Astrocyte (in vitro differentiated cells and primary cell): ENCODE measurements around the gene OSMR.

Experiments used
- EZH2 ChIP-seq: IDR thresholded peaks from 2 replicates; pipeline ENCODE4 v1.6.1; 2012; ENCODE audit warnings: mild to moderate bottlenecking, low read length, inconsistent platforms; ENCODE audit not compliant: insufficient read depth
- TF ChIP-seq, protein P1 (sequence below): IDR thresholded peaks from 2 replicates; pipeline ENCODE4 v1.5.1; 2011; ENCODE audit warnings: low read depth, mild to moderate bottlenecking, inconsistent platforms, low read length, moderate library complexity; ENCODE audit not compliant: insufficient read depth

- TF ChIP-seq, protein P1, sequence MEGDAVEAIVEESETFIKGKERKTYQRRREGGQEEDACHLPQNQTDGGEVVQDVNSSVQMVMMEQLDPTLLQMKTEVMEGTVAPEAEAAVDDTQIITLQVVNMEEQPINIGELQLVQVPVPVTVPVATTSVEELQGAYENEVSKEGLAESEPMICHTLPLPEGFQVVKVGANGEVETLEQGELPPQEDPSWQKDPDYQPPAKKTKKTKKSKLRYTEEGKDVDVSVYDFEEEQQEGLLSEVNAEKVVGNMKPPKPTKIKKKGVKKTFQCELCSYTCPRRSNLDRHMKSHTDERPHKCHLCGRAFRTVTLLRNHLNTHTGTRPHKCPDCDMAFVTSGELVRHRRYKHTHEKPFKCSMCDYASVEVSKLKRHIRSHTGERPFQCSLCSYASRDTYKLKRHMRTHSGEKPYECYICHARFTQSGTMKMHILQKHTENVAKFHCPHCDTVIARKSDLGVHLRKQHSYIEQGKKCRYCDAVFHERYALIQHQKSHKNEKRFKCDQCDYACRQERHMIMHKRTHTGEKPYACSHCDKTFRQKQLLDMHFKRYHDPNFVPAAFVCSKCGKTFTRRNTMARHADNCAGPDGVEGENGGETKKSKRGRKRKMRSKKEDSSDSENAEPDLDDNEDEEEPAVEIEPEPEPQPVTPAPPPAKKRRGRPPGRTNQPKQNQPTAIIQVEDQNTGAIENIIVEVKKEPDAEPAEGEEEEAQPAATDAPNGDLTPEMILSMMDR, result no peak
- no peak for TF ChIP-seq EZH2
Measured at GRCh38 chr5:38823503-38823902, 22.3 kb upstream of the OSMR start.
